PC-3 (cell line): ENCODE data around the gene UBE3C.
"Not testable (repeated sequence)": the region's sequence is repeated elsewhere in the genome, so short reads cannot be mapped to it uniquely, and the experiment has no call there.

ENCODE experiments used
- CTCF ChIP-seq: fragments of 300-600 bp; sonication (generic); conservative IDR thresholded peaks from 2 replicates; pipeline ENCODE4 v1.5.1; 2017; ENCODE audit warnings: antibody characterized with exemption, low read depth, mild to moderate bottlenecking, low read length
- EZH2 ChIP-seq: fragments of 300-600 bp; sonication (generic); IDR thresholded peaks from one replicate; pipeline ENCODE4 v1.6.1; 2017; ENCODE audit warnings: antibody characterized with exemption, mild to moderate bottlenecking, low read length; ENCODE audit not compliant: unreplicated experiment
- EZH2phosphoT487 ChIP-seq: fragments of 300-600 bp; sonication (generic); IDR thresholded peaks from 2 replicates; pipeline ENCODE4 v1.6.1; 2018; ENCODE audit warnings: mild to moderate bottlenecking, antibody characterized with exemption, low read length, borderline replicate concordance

GRCh38 chr7:157254781-157255180 lies 116.1 kb downstream of the UBE3C start:
- not testable (repeated sequence) for TF ChIP-seq CTCF, EZH2phosphoT487, EZH2
